ENCODE results near the gene EDA. TPM values are rescaled to one million over a fixed set of nuclear protein-coding genes. Genes with fewer than 3 reads are reported as not detected.

EDA gene
- 10 to 100 TPM in 1 of 2 donors, 1 to 10 TPM in 1; 8.1 to 10.1 TPM for total RNA-seq

DNA sequence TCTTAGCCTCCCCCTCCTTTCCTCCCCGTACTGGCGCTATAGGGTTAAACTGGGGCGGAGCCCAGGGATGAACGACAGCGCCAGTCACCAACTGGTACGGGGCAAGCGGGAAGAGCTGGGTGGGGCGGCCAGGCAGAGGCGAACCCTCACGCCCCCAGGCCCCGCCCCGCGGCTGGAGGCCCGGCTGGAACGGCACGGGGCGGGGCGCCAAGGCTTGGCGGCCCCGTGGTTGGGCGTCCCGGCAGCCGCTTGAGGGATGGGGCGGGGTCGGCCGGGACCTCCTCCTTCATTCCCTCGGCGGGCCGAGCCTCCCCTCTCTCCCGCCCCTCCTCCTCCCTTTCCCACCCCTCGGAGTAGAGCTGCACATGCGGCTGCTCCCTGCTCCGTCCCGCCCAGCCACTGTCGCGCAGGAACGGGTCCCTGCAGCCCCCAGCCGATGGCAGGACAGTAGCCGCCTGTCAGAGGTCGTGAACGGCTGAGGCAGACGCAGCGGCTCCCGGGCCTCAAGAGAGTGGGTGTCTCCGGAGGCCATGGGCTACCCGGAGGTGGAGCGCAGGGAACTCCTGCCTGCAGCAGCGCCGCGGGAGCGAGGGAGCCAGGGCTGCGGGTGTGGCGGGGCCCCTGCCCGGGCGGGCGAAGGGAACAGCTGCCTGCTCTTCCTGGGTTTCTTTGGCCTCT lies at the start of gene EDA:
Gene EDA, plus strand, starts transcription at position 335 of the 678 bp plus-strand sequence.
- peak within 1 kb of the TSS in 1 of 2 donors; percentile 39 for H3K27ac ChIP-seq

DNA sequence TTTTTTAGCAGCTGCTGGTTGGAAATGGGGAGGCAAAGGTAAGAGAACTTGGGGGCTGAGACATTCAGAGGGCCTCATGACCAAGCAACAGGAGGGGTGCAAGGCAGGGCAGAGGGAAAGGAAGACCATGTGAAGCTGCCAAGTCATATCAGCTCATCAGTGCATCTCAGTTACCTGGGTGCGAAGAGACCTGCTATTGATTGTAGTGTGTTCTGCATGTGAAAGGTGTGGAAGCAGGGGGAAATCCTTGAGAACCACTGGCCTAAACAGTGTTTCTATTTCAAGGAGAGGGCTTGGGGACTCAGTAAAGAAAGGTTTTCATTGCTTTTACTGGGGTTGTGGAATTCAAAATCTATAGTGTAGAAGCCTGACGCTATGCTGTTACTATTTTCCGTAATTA lies 47.1 kb upstream of the EDA start:
- Histone ChIP-seq H3K27ac (no peak overlapping the region), H3K27me3 (replicated peaks; ENCODE audit: insufficient read depth) (no peaks in the 10 kb centered on the region), H3K9me3 (no peaks in the 10 kb centered on the region), H3K4me3 (no peak overlapping the region), H3K36me3 (no peaks in the 10 kb centered on the region), H3K4me1 (replicated peaks) (no peaks in the 10 kb centered on the region)
- DNase-seq (ENCODE audit: low spot score), result no peak
- TF ChIP-seq, protein P1, sequence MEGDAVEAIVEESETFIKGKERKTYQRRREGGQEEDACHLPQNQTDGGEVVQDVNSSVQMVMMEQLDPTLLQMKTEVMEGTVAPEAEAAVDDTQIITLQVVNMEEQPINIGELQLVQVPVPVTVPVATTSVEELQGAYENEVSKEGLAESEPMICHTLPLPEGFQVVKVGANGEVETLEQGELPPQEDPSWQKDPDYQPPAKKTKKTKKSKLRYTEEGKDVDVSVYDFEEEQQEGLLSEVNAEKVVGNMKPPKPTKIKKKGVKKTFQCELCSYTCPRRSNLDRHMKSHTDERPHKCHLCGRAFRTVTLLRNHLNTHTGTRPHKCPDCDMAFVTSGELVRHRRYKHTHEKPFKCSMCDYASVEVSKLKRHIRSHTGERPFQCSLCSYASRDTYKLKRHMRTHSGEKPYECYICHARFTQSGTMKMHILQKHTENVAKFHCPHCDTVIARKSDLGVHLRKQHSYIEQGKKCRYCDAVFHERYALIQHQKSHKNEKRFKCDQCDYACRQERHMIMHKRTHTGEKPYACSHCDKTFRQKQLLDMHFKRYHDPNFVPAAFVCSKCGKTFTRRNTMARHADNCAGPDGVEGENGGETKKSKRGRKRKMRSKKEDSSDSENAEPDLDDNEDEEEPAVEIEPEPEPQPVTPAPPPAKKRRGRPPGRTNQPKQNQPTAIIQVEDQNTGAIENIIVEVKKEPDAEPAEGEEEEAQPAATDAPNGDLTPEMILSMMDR (IDR thresholded peaks at IDR 0.05), result no peak
- TF ChIP-seq POLR2AphosphoS5 (IDR thresholded peaks at IDR 0.05), result no peak
- no peak for TF ChIP-seq POLR2A (IDR thresholded peaks at IDR 0.05)
- intact Hi-C loops (cut with DNase I), result no loop called here
- WGBS, result 94% methylated on average over 3 of the region's 3 CpGs

More for the DNA sequence above, at the start of gene EDA:
- H3K36me3 ChIP-seq, result no peaks in the 10 kb centered on the region
- H3K9me3 ChIP-seq, result no peaks in the 10 kb centered on the region
- H3K27me3 ChIP-seq (replicated peaks; ENCODE audit: insufficient read depth), result no peaks in the 10 kb centered on the region
- TF ChIP-seq, protein P1 (IDR thresholded peaks at IDR 0.05), result no peak
- TF ChIP-seq POLR2AphosphoS5 (IDR thresholded peaks at IDR 0.05), result no peak
- no peak for TF ChIP-seq POLR2A (IDR thresholded peaks at IDR 0.05)
- peak; percentile 78 for DNase-seq (ENCODE audit: low spot score)
- peak within 1 kb of the TSS; percentile 43 to 46 for H3K4me3 ChIP-seq
- no peaks in the 10 kb centered on the region for H3K4me1 ChIP-seq (replicated peaks)
- 2% methylated on average over 9 of the region's 56 CpGs for WGBS
- intact Hi-C loops (cut with DNase I), result no loop called here

DNA sequence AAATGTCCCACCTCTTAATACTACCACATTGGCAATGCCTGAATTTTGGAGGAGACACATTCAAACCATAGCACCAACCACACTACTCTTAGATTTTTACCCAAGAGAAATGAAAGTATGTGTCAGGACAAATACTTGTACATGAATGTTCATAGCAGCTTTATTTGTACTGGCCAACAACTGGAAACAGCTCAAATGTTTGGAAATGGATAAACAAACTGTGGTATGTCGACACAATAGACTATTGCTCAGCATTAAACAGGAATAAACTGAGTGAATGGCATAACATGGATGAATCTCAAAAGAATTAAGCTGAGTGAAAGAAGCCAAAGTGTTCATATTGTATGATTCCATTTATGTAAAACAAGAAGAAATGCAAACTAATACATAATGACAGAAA lies 18.5 kb upstream of the EDA start:
- intact Hi-C loops (cut with DNase I), result no loop called here

DNA sequence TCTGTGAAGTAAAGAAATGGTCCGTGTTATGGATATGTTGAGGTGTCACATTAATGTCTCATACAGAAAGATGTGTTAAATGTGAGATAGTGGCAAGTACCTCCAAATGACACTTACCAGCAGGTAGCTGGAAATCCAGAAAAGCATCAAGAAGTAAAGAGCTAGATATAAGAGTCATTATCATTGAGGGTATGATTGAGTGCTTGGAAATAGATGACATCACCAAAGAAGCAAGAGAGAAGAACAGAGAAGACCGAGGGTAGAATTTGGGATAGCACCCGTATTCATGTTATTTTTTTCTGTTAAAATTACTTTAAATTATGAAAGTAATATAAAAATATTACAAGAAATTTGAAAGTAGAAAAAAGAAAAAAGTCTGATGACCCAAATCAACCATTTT lies 15.7 kb upstream of the EDA start:
- TF ChIP-seq, protein P1 (IDR thresholded peaks at IDR 0.05), result no peak
- TF ChIP-seq POLR2A (IDR thresholded peaks at IDR 0.05) (no peak), POLR2AphosphoS5 (IDR thresholded peaks at IDR 0.05) (no peak)
- 95% methylated on average over 3 of the region's 3 CpGs for WGBS

More for the DNA sequence above, 18.5 kb upstream of the EDA start:
- 65% methylated on average over 1 of the region's 1 CpG for WGBS
- Histone ChIP-seq H3K36me3 (no peaks in the 10 kb centered on the region), H3K27ac (no peak overlapping the region), H3K27me3 (replicated peaks; ENCODE audit: insufficient read depth) (no peaks in the 10 kb centered on the region), H3K4me1 (replicated peaks) (no peaks in the 10 kb centered on the region), H3K9me3 (no peaks in the 10 kb centered on the region), H3K4me3 (no peak overlapping the region)
- no peak for TF ChIP-seq POLR2AphosphoS5 (IDR thresholded peaks at IDR 0.05)
- no peak for DNase-seq (ENCODE audit: low spot score)

DNA sequence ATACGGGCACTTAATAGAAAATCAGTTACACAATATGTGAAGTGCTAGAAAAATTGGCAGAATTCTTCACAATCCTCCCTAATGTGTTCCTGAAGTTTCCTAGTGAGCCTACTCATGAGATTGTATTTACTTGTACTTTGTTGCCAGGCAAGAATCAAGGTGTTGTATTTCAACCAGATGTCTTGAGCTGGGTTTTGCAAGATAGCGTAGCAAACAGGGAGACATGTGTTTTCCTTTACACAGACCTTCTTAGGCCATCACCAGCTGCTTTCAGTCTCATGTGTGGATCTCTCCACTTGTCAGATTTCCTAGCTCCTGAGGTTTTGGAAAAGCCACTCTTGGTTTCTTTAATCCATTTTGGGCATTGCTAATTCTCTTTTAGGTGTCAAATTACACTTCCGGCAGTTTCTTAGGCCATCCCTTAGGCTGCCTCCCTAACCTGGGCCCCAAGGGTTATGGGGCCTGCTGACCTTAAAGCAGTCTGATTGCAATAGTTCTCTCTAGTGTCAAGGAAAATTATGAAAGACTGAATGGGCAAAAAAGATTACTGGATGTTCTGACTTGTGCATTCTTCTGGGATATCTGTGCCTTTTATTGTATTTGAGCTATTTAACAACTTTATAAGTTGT lies 12.2 kb upstream of the EDA start:
- no peak for DNase-seq (ENCODE audit: low spot score)
- Histone ChIP-seq H3K27ac (no peak overlapping the region), H3K27me3 (replicated peaks; ENCODE audit: insufficient read depth) (no peaks in the 10 kb centered on the region), H3K9me3 (no peaks in the 10 kb centered on the region), H3K36me3 (no peaks in the 10 kb centered on the region), H3K4me1 (replicated peaks) (no peaks in the 10 kb centered on the region), H3K4me3 (no peak overlapping the region)
- WGBS, result 43% methylated on average over 3 of the region's 3 CpGs
- intact Hi-C loops (cut with DNase I), result no loop called here
- TF ChIP-seq POLR2AphosphoS5 (IDR thresholded peaks at IDR 0.05) (no peak), POLR2A (IDR thresholded peaks at IDR 0.05) (no peak)
- TF ChIP-seq, protein P1 (IDR thresholded peaks at IDR 0.05), result no peak

More for the DNA sequence above, 15.7 kb upstream of the EDA start:
- no peaks in the 10 kb centered on the region for H3K27me3 ChIP-seq (replicated peaks; ENCODE audit: insufficient read depth)
- H3K4me3 ChIP-seq, result no peak overlapping the region
- H3K36me3 ChIP-seq, result no peaks in the 10 kb centered on the region
- H3K9me3 ChIP-seq, result no peaks in the 10 kb centered on the region
- no peaks in the 10 kb centered on the region for H3K4me1 ChIP-seq (replicated peaks)
- H3K27ac ChIP-seq, result no peak overlapping the region
- DNase-seq (ENCODE audit: low spot score), result no peak
- intact Hi-C loops (cut with DNase I), result no loop called here
